H1 (cell line): ENCODE measurements around the gene KIF22. TPM values are rescaled to one million over a fixed set of nuclear protein-coding genes. Genes with fewer than 3 reads are reported as not detected.

Source experiments
- CHD2 ChIP-seq: IDR thresholded peaks from 2 replicates; pipeline ENCODE4 v1.6.1; 2012; ENCODE audit warnings: low read length, improper control_type of control experiment
- SP1 ChIP-seq: IDR thresholded peaks from 2 replicates; pipeline ENCODE4 v1.6.1; 2011; ENCODE audit warnings: low read depth, low read length
- polyA plus RNA-seq, 7 experiments: library from polyadenylated mRNA; depleted of rRNA in 3 of 7; stranded (reverse) in 5 of 7; unstranded in 2 of 7; fragments of >200 nt in 5 of 7; fragments of 200-250 nt in 2 of 7; gene quantifications; 1 replicate in 5 of 7; 2 replicates in 1 of 7; 4 replicates in 1 of 7; pipeline versions ENCODE4 v1.2.1 to v1.2.3, GENCODE V29; 2011 to 2013; ENCODE audit warnings: missing spikeins in 2 of 7, mixed read lengths in 2 of 7
- total RNA-seq: library from RNA; stranded (reverse); fragmentation: NEBNext Ultra II Directional; extraction: Animal tissue kit (Norgen Biotek cat#: 25700); gene quantifications from 2 replicates; pipeline ENCODE4 v1.2.1, GENCODE V29; 2021
- TF ChIP-seq, protein P1 (sequence below): fragments of 300-600 bp; sonication (generic); IDR thresholded peaks from 2 replicates; pipeline ENCODE4 v1.7.1; 2012; ENCODE audit warnings: low read length, moderate library complexity, mild to moderate bottlenecking, inconsistent platforms; ENCODE audit not compliant: insufficient replicate concordance
- TF ChIP-seq, protein P2 (sequence below), 3 experiments: IDR thresholded peaks; 1 replicate in 2 of 3; 2 replicates in 1 of 3; pipeline versions ENCODE4 v1.5.1 to v1.6.1; 2011; ENCODE audit warnings: low read length in 3 of 3, mild to moderate bottlenecking in 3 of 3, inconsistent platforms in 2 of 3, low read depth in 1 of 3, moderate library complexity in 1 of 3; ENCODE audit not compliant: insufficient read depth in 1 of 3; ENCODE audit errors: control extremely low read depth in 1 of 3

The KIF22 gene
- total and polyA plus RNA-seq, 2 of the 8 experiments (the other 6 are each of a cell fraction or from before 2014, with no cell fraction given): 139 to 142 TPM

DNA sequence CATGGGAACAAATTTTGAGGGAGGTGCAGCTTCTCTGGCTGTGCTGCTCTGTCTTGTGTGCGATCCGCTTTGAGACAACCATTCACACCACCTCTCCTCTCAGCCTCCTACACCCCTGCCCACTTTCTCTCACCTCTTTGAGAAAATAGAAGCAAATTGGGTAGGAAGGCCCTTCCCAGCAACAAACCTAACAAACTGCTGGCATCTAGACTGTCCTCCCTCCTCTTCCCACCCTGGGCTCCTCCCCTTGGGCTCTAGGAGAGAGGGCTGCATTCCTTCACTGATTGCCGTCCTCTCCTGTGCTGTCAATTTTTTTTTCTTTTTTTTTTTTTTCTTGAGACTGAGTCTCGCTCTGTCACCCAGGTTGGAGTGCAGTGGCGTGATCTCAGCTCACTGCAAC, 59.0 kb downstream of the KIF22 start (continued):
- TF ChIP-seq SP1: no peak
- TF ChIP-seq, protein P1, sequence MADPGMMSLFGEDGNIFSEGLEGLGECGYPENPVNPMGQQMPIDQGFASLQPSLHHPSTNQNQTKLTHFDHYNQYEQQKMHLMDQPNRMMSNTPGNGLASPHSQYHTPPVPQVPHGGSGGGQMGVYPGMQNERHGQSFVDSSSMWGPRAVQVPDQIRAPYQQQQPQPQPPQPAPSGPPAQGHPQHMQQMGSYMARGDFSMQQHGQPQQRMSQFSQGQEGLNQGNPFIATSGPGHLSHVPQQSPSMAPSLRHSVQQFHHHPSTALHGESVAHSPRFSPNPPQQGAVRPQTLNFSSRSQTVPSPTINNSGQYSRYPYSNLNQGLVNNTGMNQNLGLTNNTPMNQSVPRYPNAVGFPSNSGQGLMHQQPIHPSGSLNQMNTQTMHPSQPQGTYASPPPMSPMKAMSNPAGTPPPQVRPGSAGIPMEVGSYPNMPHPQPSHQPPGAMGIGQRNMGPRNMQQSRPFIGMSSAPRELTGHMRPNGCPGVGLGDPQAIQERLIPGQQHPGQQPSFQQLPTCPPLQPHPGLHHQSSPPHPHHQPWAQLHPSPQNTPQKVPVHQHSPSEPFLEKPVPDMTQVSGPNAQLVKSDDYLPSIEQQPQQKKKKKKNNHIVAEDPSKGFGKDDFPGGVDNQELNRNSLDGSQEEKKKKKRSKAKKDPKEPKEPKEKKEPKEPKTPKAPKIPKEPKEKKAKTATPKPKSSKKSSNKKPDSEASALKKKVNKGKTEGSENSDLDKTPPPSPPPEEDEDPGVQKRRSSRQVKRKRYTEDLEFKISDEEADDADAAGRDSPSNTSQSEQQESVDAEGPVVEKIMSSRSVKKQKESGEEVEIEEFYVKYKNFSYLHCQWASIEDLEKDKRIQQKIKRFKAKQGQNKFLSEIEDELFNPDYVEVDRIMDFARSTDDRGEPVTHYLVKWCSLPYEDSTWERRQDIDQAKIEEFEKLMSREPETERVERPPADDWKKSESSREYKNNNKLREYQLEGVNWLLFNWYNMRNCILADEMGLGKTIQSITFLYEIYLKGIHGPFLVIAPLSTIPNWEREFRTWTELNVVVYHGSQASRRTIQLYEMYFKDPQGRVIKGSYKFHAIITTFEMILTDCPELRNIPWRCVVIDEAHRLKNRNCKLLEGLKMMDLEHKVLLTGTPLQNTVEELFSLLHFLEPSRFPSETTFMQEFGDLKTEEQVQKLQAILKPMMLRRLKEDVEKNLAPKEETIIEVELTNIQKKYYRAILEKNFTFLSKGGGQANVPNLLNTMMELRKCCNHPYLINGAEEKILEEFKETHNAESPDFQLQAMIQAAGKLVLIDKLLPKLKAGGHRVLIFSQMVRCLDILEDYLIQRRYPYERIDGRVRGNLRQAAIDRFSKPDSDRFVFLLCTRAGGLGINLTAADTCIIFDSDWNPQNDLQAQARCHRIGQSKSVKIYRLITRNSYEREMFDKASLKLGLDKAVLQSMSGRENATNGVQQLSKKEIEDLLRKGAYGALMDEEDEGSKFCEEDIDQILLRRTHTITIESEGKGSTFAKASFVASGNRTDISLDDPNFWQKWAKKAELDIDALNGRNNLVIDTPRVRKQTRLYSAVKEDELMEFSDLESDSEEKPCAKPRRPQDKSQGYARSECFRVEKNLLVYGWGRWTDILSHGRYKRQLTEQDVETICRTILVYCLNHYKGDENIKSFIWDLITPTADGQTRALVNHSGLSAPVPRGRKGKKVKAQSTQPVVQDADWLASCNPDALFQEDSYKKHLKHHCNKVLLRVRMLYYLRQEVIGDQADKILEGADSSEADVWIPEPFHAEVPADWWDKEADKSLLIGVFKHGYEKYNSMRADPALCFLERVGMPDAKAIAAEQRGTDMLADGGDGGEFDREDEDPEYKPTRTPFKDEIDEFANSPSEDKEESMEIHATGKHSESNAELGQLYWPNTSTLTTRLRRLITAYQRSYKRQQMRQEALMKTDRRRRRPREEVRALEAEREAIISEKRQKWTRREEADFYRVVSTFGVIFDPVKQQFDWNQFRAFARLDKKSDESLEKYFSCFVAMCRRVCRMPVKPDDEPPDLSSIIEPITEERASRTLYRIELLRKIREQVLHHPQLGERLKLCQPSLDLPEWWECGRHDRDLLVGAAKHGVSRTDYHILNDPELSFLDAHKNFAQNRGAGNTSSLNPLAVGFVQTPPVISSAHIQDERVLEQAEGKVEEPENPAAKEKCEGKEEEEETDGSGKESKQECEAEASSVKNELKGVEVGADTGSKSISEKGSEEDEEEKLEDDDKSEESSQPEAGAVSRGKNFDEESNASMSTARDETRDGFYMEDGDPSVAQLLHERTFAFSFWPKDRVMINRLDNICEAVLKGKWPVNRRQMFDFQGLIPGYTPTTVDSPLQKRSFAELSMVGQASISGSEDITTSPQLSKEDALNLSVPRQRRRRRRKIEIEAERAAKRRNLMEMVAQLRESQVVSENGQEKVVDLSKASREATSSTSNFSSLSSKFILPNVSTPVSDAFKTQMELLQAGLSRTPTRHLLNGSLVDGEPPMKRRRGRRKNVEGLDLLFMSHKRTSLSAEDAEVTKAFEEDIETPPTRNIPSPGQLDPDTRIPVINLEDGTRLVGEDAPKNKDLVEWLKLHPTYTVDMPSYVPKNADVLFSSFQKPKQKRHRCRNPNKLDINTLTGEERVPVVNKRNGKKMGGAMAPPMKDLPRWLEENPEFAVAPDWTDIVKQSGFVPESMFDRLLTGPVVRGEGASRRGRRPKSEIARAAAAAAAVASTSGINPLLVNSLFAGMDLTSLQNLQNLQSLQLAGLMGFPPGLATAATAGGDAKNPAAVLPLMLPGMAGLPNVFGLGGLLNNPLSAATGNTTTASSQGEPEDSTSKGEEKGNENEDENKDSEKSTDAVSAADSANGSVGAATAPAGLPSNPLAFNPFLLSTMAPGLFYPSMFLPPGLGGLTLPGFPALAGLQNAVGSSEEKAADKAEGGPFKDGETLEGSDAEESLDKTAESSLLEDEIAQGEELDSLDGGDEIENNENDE: no peak
- TF ChIP-seq, protein P2, sequence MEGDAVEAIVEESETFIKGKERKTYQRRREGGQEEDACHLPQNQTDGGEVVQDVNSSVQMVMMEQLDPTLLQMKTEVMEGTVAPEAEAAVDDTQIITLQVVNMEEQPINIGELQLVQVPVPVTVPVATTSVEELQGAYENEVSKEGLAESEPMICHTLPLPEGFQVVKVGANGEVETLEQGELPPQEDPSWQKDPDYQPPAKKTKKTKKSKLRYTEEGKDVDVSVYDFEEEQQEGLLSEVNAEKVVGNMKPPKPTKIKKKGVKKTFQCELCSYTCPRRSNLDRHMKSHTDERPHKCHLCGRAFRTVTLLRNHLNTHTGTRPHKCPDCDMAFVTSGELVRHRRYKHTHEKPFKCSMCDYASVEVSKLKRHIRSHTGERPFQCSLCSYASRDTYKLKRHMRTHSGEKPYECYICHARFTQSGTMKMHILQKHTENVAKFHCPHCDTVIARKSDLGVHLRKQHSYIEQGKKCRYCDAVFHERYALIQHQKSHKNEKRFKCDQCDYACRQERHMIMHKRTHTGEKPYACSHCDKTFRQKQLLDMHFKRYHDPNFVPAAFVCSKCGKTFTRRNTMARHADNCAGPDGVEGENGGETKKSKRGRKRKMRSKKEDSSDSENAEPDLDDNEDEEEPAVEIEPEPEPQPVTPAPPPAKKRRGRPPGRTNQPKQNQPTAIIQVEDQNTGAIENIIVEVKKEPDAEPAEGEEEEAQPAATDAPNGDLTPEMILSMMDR (IDR thresholded peaks at IDR 0.05; ENCODE audit: control extremely low read depth in 1 of 3, insufficient read depth in 1 of 3, low read depth in 1 of 3, low read length in 3 of 3): no peak
- TF ChIP-seq CHD2: no peak
- TF ChIP-seq, all 59 proteins: peak for 0
